ENCODE results near the gene COL18A1. TPM values are rescaled to one million over a fixed set of nuclear protein-coding genes. Genes with fewer than 3 reads are reported as not detected.

The COL18A1 gene
- total RNA-seq, 3 donors from 2014 or later (not counting 1 experiment from before 2014, with no cell fraction given), result 12.3 to 22.3 (median 12.7) TPM

GRCh38 chr21:45548711-45549491 lies 143.9 kb downstream of the COL18A1 start:
- no peak overlapping the region for H3K27ac ChIP-seq (ENCODE audit: low read length)
- no peaks in the 10 kb centered on the region for H3K9me3 ChIP-seq (ENCODE audit: control insufficient read depth, insufficient read depth, low read length)
- DNase-seq (no peak), ATAC-seq (no peak)
- Mint-ChIP-seq H3K27ac (no peak overlapping the region), H3K4me3 (peak overlapping the region; percentile 78), H3K4me1 (peaks cover 15 to 25% of the 10 kb centered on the region in 2 donors), H3K36me3 (no peaks in the 10 kb centered on the region), H3K9me3 (no peaks in the 10 kb centered on the region), H3K27me3 (ENCODE audit: low read depth in 2 of 2) (peaks cover 0 to 3% of the 10 kb centered on the region in 2 donors)
- no peaks in the 10 kb centered on the region for H3K36me3 ChIP-seq (ENCODE audit: control insufficient read depth, insufficient read depth, low read length)
- peaks cover 30% of the 10 kb centered on the region for H3K4me1 ChIP-seq (ENCODE audit: control insufficient read depth, insufficient read depth, low read length)
- TF ChIP-seq CTCF (IDR thresholded peaks at IDR 0.05), result no peak
- no peak overlapping the region for H3K4me3 ChIP-seq (ENCODE audit: low read length)
- 89% methylated on average over 7 of the region's 9 CpGs for WGBS (ENCODE audit: insufficient coverage)
- intact Hi-C loops (cut with micrococcal nuclease), result no loop called here
- no peaks in the 10 kb centered on the region for H3K27me3 ChIP-seq (ENCODE audit: control insufficient read depth, insufficient read depth, low read length)

GRCh38 chr21:45549626-45550463 lies 144.9 kb downstream of the COL18A1 start:
- H3K27me3 Mint-ChIP-seq (ENCODE audit: low read depth in 2 of 2), result peaks cover 0 to 5% of the 10 kb centered on the region in 2 donors
- peak overlapping the region in 1 of 2 donors; percentile 78 for H3K27ac Mint-ChIP-seq
- WGBS (ENCODE audit: insufficient coverage), result 58% methylated on average over 15 of the region's 15 CpGs
- intact Hi-C loops (cut with micrococcal nuclease), result loop anchor here (10.0 kb wide), 1 partner anchor 275 kb away; no protein-coding TSS in a partner anchor
- peaks cover 33% of the 10 kb centered on the region for H3K4me1 ChIP-seq (ENCODE audit: control insufficient read depth, insufficient read depth, low read length)
- no peak overlapping the region for H3K4me3 ChIP-seq (ENCODE audit: low read length)
- no peaks in the 10 kb centered on the region for H3K27me3 ChIP-seq (ENCODE audit: control insufficient read depth, insufficient read depth, low read length)
- no peak for TF ChIP-seq CTCF (IDR thresholded peaks at IDR 0.05)
- H3K4me1 Mint-ChIP-seq, result peaks cover 20 to 30% of the 10 kb centered on the region in 2 donors
- no peaks in the 10 kb centered on the region for H3K9me3 Mint-ChIP-seq
- no peak overlapping the region for H3K4me3 Mint-ChIP-seq
- ATAC-seq, result no peak
- no peak for DNase-seq
- H3K36me3 Mint-ChIP-seq, result no peaks in the 10 kb centered on the region
- H3K36me3 ChIP-seq (ENCODE audit: control insufficient read depth, insufficient read depth, low read length), result no peaks in the 10 kb centered on the region
- peak overlapping the region; percentile 30 for H3K27ac ChIP-seq (ENCODE audit: low read length)
- no peaks in the 10 kb centered on the region for H3K9me3 ChIP-seq (ENCODE audit: control insufficient read depth, insufficient read depth, low read length)

GRCh38 chr21:45550522-45551210 lies 145.7 kb downstream of the COL18A1 start:
- Mint-ChIP-seq H3K4me1 (peaks cover 20 to 30% of the 10 kb centered on the region in 2 donors), H3K27ac (peak overlapping the region; percentile 72 to 78), H3K36me3 (no peaks in the 10 kb centered on the region), H3K27me3 (ENCODE audit: low read depth in 2 of 2) (peaks cover 0 to 5% of the 10 kb centered on the region in 2 donors), H3K4me3 (peak overlapping the region; percentile 74), H3K9me3 (no peaks in the 10 kb centered on the region)
- intact Hi-C loops (cut with micrococcal nuclease), result loop anchor here (10.0 kb wide), 1 partner anchor 274 kb away; no protein-coding TSS in a partner anchor
- no peak overlapping the region for H3K4me3 ChIP-seq (ENCODE audit: low read length)
- no peaks in the 10 kb centered on the region for H3K9me3 ChIP-seq (ENCODE audit: control insufficient read depth, insufficient read depth, low read length)
- H3K27me3 ChIP-seq (ENCODE audit: control insufficient read depth, insufficient read depth, low read length), result no peaks in the 10 kb centered on the region
- 5% methylated on average over 15 of the region's 17 CpGs for WGBS (ENCODE audit: insufficient coverage)
- no peak for ATAC-seq
- no peaks in the 10 kb centered on the region for H3K36me3 ChIP-seq (ENCODE audit: control insufficient read depth, insufficient read depth, low read length)
- peaks cover 34% of the 10 kb centered on the region for H3K4me1 ChIP-seq (ENCODE audit: control insufficient read depth, insufficient read depth, low read length)
- no peak for TF ChIP-seq CTCF (IDR thresholded peaks at IDR 0.05)
- peak in 1 of 2 donors; percentile 60 for DNase-seq
- H3K27ac ChIP-seq (ENCODE audit: low read length), result peak overlapping the region; percentile 30
